Transverse colon (tissue), 4 donors: ENCODE data around the gene RAB34.

Source experiments
- POLR2AphosphoS5 ChIP-seq, 3 donors: sonication (generic); formaldehyde crosslinking; IDR thresholded peaks; one replicate each; pipeline ENCODE4 v1.6.1; 2016; ENCODE audit warnings: antibody characterized with exemption in 3 of 3
- TF ChIP-seq, protein P1 (sequence below), 5 experiments: fragments of 200-600 bp in 3 of 5; fragments of 450-650 bp in 2 of 5; sonication (generic) in 3 of 5; IDR thresholded peaks; 1 replicate in 2 of 5; 2 replicates in 3 of 5; pipeline ENCODE4 v1.5.1; 2016 to 2017; ENCODE audit warnings: antibody characterized with exemption in 5 of 5, inconsistent platforms in 3 of 5, mild to moderate bottlenecking in 2 of 5, moderate library complexity in 1 of 5

DNA sequence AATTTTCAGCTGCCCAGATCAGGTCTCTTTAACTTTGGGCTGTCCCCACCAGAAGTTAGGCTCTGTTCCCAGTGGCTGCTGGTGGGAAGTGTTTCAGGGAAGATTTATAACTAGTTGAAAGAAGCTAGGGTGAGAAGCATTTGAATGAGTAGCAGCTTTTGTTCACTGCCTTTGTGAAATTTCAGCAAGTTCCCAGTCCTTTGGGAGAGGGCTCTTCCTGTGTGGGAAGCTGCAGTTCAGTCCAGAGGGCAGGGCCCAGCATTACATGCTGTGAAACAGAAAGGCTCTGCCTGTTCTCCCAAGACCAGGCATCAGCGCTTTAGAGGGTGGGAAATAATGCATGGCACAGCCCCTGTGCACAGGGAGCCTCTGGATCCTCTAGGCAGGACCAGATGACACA, 23.8 kb downstream of the RAB34 start:
- TF ChIP-seq POLR2AphosphoS5 (IDR thresholded peaks at IDR 0.05) = no peak
- TF ChIP-seq, protein P1, sequence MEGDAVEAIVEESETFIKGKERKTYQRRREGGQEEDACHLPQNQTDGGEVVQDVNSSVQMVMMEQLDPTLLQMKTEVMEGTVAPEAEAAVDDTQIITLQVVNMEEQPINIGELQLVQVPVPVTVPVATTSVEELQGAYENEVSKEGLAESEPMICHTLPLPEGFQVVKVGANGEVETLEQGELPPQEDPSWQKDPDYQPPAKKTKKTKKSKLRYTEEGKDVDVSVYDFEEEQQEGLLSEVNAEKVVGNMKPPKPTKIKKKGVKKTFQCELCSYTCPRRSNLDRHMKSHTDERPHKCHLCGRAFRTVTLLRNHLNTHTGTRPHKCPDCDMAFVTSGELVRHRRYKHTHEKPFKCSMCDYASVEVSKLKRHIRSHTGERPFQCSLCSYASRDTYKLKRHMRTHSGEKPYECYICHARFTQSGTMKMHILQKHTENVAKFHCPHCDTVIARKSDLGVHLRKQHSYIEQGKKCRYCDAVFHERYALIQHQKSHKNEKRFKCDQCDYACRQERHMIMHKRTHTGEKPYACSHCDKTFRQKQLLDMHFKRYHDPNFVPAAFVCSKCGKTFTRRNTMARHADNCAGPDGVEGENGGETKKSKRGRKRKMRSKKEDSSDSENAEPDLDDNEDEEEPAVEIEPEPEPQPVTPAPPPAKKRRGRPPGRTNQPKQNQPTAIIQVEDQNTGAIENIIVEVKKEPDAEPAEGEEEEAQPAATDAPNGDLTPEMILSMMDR (IDR thresholded peaks at IDR 0.05) = no peak
